Subcutaneous abdominal adipose tissue (tissue), 5 donors: ENCODE data around the gene CRY2.
A peak's percentile ranks its signal among the peaks of the same experiment; 100 is the strongest.

Source experiments
- H3K27ac ChIP-seq: one replicate; pipeline ENCODE4 v1.7.0; 2013; ENCODE audit warnings: low read depth, mild to moderate bottlenecking, inconsistent platforms, low read length, moderate library complexity
- H3K27me3 ChIP-seq, 5 donors: one replicate each; pipeline ENCODE4 v1.7.0; 2013; ENCODE audit warnings: low read length in 5 of 5, inconsistent platforms in 1 of 5; ENCODE audit not compliant: control insufficient read depth in 5 of 5, insufficient read depth in 4 of 5
- H3K36me3 ChIP-seq, 5 donors: one replicate each; pipeline ENCODE4 v1.7.0; 2013; ENCODE audit warnings: low read length in 5 of 5; ENCODE audit not compliant: control insufficient read depth in 5 of 5, insufficient read depth in 5 of 5
- H3K4me1 ChIP-seq, 5 donors: one replicate each; pipeline ENCODE4 v1.7.0; 2013; ENCODE audit warnings: low read length in 5 of 5, mild to moderate bottlenecking in 3 of 5, moderate library complexity in 1 of 5; ENCODE audit not compliant: control insufficient read depth in 5 of 5, insufficient read depth in 5 of 5
- H3K4me3 ChIP-seq, 5 donors: one replicate each; pipeline ENCODE4 v1.7.0; 2013; ENCODE audit warnings: low read length in 5 of 5, low read depth in 1 of 5
- H3K9ac ChIP-seq, 5 donors: one replicate each; pipeline ENCODE4 v1.7.0; 2013; ENCODE audit warnings: low read length in 5 of 5, mild to moderate bottlenecking in 4 of 5, moderate library complexity in 3 of 5
- H3K9me3 ChIP-seq, 5 donors: one replicate each; pipeline ENCODE4 v1.7.0; 2013; ENCODE audit warnings: low read length in 5 of 5; ENCODE audit not compliant: control insufficient read depth in 5 of 5
- donor health status: healthy.
- donor health status: healthy.
- donor health status: healthy.
- donor health status: healthy.
- donor health status: healthy.

The CRY2 gene

GRCh38 chr11:45927332-45927683 is 80.0 kb downstream of the CRY2 start:
- H3K27me3 ChIP-seq = peaks cover 18 to 21% (median 19%) of the 10 kb centered on the region in 5 donors
- no peaks in the 10 kb centered on the region for H3K9me3 ChIP-seq
- peaks cover 0 to 16% (median 16%) of the 10 kb centered on the region in 5 donors for H3K4me1 ChIP-seq
- H3K9ac ChIP-seq = no peak overlapping the region
- H3K27ac ChIP-seq = no peak overlapping the region
- H3K36me3 ChIP-seq = peaks cover 0 to 12% (median 10%) of the 10 kb centered on the region in 5 donors
- H3K4me3 ChIP-seq = no peak overlapping the region

- Histone ChIP-seq H3K36me3 (peaks cover 0 to 13% (median 11%) of the 10 kb centered on the region in 5 donors), H3K4me1 (peaks cover 0 to 14% (median 11%) of the 10 kb centered on the region in 5 donors), H3K4me3 (no peak overlapping the region), H3K27me3 (peaks cover 14 to 21% (median 17%) of the 10 kb centered on the region in 5 donors), H3K27ac (no peak overlapping the region), H3K9me3 (no peaks in the 10 kb centered on the region), H3K9ac (no peak overlapping the region)
Measured at GRCh38 chr11:45927684-45928413, 80.6 kb downstream of the CRY2 start.

DNA sequence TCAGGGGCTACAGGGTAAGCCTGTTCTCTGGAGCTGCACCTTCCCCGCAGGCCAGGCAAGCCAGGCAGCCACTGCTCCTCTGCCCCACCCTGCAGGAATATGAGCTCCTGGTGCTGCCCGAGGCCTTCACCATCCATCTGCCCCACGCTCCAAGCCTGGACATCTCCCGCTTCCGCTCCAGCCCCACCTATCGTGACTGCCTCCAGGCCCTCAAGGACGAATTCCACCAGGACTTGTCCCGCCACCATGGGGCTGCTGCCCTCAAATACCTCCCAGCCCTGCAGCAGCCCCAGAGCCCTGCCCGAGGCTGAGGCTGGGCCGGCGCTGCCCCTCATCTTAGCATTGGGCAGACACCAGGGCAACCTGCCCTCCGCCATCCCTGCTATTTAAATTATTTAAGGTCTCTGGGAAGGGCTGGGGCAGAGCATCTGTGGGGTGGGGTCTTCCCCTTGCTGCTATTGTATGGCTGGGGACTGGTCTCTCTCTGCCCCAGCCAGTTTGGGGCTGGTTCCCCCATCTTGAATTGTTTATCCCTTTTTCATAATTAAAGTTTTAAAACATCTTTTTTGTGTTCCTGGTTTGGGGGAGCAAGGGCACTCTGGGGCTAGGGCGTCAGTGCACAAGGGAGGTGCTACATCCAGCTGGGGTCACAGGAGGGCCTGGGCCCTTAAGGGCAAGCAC is 81.4 kb downstream of the CRY2 start:
- peaks cover 0 to 21% (median 18%) of the 10 kb centered on the region in 5 donors for H3K36me3 ChIP-seq
- H3K27me3 ChIP-seq = peaks cover 8 to 16% (median 10%) of the 10 kb centered on the region in 5 donors
- H3K9me3 ChIP-seq = no peaks in the 10 kb centered on the region
- H3K27ac ChIP-seq = no peak overlapping the region
- peaks cover 0 to 9% (median 5%) of the 10 kb centered on the region in 5 donors for H3K4me1 ChIP-seq
- no peak overlapping the region for H3K4me3 ChIP-seq
- no peak overlapping the region for H3K9ac ChIP-seq

GRCh38 chr11:45929486-45930030 is 82.3 kb downstream of the CRY2 start:
- H3K9me3 ChIP-seq = no peaks in the 10 kb centered on the region
- no peak overlapping the region for H3K4me3 ChIP-seq
- H3K36me3 ChIP-seq = peaks cover 0 to 30% (median 27%) of the 10 kb centered on the region in 5 donors
- no peak overlapping the region for H3K27ac ChIP-seq
- H3K27me3 ChIP-seq = peaks cover 8 to 12% (median 9%) of the 10 kb centered on the region in 5 donors
- H3K4me1 ChIP-seq = peaks cover 0 to 9% (median 5%) of the 10 kb centered on the region in 5 donors
- H3K9ac ChIP-seq = no peak overlapping the region

DNA sequence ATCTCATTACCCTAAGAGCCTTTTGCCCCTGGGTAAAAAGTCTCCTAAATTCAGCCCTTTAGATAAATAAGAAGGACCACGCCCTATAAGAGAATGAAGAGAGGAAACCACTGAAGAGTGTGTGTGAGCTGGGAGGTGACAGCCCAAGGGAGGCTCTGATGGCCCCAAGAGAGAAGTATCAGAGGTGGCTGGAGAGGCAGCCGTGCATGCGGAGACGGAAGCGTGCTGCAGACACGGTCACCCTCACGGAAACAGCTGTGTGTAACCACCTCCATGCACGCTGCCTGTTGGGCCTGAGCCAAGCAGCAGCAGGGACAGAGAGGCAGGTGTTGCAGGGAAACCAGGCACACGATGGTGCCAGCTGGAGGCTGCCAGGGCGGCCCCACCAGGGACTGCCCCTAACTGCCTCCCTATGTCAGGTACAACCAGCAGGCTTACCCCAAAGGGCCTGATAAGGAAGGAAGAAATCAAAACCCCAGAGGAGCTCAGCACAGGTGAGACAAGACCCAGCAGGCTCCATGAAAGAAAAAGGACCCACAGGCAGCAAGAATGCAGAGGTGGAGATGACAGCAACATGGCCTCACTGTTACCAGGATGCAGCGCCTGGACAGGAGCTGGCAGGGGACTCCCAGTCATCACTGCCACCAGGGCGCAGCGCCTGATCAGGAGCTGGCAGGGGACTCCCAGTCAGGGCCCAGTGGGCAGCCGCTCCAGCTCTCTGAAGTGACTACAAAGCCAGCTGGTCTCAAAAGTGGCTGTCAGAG is 82.9 kb downstream of the CRY2 start:
- Histone ChIP-seq H3K36me3 (peaks cover 0 to 37% (median 34%) of the 10 kb centered on the region in 5 donors), H3K9me3 (no peaks in the 10 kb centered on the region), H3K27me3 (peaks cover 7 to 12% (median 9%) of the 10 kb centered on the region in 5 donors), H3K4me3 (no peak overlapping the region), H3K4me1 (peaks cover 0 to 9% (median 5%) of the 10 kb centered on the region in 5 donors), H3K9ac (no peak overlapping the region), H3K27ac (no peak overlapping the region)

DNA sequence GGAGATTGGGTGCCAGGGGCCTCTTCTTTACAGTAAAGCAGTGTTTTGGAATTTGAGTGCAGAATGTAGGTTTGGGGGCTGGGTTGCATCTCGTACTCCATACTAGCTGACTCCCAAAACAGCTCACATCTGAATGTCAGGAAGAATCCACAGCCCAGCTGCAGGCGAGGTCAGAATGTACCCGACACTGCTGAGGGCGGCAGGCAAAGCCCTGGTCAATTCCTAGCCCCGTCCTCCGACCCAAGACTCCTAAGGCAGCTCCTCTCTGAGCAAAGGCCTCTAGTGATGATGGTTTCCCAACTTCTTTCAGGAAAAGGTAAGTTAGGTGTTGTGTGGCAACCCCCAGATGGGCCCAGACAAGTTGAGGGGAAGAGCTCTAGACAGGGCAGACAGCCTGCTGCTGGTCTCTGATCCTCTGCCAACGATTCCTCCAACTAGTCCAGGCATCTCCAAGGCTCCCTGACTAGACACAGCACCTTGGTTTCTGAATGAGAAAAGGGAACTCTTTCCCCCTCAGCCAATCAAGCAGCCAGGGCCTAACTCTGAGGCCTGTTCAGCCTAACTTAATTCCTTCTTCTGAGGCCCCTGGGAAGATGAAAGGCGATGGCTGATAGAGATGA is 83.8 kb downstream of the CRY2 start:
- Histone ChIP-seq H3K9ac (no peak overlapping the region), H3K36me3 (peaks cover 4 to 45% (median 41%) of the 10 kb centered on the region in 5 donors), H3K4me1 (peaks cover 0 to 9% (median 5%) of the 10 kb centered on the region in 5 donors), H3K27me3 (peaks cover 3 to 9% (median 5%) of the 10 kb centered on the region in 5 donors), H3K27ac (no peak overlapping the region), H3K4me3 (no peak overlapping the region), H3K9me3 (no peaks in the 10 kb centered on the region)

- no peak overlapping the region for H3K27ac ChIP-seq
- peaks cover 8 to 51% (median 47%) of the 10 kb centered on the region in 5 donors for H3K36me3 ChIP-seq
- peaks cover 0 to 9% (median 5%) of the 10 kb centered on the region in 5 donors for H3K4me1 ChIP-seq
- no peak overlapping the region for H3K4me3 ChIP-seq
- H3K9ac ChIP-seq = peak overlapping the region in 1 of 5 donors; percentile 7
- H3K9me3 ChIP-seq = no peaks in the 10 kb centered on the region
- H3K27me3 ChIP-seq = peaks cover 0 to 2% (median 0%) of the 10 kb centered on the region in 5 donors
Measured at GRCh38 chr11:45931739-45932138, 84.5 kb downstream of the CRY2 start.

DNA sequence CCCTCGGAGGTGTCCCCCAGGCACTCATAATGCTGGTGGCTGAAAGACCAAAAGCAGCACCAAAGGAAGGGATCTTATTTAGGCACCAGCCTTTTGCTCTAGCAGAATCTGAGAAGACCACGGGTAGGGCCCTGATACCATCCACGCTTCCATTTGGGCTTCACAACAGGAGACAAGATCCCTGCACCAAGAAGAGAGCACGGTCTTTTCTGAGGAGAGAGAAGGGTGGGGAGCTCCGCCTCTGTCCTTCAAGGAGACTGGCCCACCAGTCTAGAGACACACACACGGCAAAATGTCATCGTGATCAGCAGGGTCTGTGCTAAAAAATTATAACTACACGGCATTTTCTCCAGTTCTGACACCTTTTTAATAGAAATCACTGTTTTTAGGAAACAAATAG is 84.9 kb downstream of the CRY2 start:
- Histone ChIP-seq H3K27ac (no peak overlapping the region), H3K27me3 (no peaks in the 10 kb centered on the region), H3K9ac (peak overlapping the region in 1 of 5 donors; percentile 7), H3K4me1 (peaks cover 0 to 9% (median 5%) of the 10 kb centered on the region in 5 donors), H3K9me3 (no peaks in the 10 kb centered on the region), H3K4me3 (no peak overlapping the region), H3K36me3 (peaks cover 11 to 55% (median 49%) of the 10 kb centered on the region in 5 donors)
